HG03196 (cell line): ENCODE measurements around the gene LRRC46.

ENCODE experiments used
- ATAC-seq: cut with Tn5 transposase; IDR thresholded peaks from one replicate; pipeline ENCODE4 v1.9.1; 2021; ENCODE audit not compliant: unreplicated experiment

Gene LRRC46

GRCh38 chr17:47808830-47809480 lies 22.5 kb upstream of the LRRC46 start:
- ATAC-seq = no peak

DNA sequence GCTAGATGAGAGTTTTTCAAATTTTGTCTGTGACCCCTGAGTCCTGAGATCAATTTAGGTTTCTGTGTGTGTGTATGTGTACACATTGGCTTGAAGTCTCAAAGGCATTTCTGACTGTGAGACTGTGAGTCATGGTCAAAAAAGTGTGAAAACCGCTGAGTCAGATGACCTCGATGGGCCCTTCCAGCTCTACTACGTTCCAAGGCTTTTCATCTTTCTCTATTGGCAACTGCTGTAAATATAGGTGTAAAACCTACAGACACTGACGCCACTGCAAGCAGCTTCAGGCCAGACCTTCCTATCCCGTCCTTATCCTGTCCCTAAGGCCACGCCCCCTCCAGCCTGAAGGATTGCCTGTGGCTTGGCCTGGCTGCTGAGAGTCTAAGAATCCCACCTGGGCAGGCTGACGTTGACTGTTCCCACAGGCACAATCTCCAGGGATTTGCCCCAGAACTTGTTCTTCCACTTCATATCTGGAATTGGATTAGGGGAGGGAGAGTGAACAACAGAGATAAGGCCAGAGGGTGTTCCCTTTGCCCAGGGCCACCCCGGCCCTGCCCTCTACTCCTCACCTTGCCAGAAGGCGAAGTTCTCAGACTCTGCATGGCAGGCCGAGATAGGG lies 21.2 kb upstream of the LRRC46 start:
- no peak for ATAC-seq

DNA sequence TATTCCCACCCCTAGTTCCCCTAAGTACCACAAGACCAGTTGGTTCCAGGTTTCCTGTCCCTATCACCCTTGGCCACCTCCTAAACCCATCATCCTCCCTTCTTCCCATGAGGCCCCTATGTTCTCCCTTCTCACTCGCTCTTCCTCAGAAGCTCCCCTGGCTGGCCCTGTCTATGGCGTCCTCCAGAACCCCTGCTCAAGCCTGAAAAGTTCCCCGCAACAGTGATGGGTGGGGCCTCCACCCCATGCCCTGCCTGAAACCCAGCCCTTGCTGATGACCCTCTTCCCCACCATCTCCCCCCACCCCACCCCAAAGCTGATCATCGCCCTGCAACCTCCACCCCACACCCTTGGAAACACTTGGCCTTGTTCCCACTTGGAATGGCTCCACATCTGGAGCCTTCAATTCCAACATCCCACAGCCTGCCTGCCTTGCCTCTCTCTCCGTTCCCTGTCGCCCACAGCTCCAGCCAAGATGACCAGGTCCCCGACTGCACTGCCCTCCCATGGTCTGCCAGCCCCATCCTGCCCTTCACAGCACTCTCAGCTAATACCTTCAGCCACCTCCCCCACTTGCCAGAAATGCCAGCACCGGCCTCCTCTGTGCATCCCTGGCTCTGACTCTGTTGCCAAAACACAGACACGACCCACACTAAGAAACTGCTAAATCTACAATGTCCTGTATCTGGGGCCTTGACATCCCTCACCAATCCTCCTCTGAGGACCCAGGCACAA lies 20.4 kb upstream of the LRRC46 start:
- no peak for ATAC-seq

- ATAC-seq = no peak
Observed at GRCh38 chr17:47811709-47812108, 19.8 kb upstream of the LRRC46 start.

DNA sequence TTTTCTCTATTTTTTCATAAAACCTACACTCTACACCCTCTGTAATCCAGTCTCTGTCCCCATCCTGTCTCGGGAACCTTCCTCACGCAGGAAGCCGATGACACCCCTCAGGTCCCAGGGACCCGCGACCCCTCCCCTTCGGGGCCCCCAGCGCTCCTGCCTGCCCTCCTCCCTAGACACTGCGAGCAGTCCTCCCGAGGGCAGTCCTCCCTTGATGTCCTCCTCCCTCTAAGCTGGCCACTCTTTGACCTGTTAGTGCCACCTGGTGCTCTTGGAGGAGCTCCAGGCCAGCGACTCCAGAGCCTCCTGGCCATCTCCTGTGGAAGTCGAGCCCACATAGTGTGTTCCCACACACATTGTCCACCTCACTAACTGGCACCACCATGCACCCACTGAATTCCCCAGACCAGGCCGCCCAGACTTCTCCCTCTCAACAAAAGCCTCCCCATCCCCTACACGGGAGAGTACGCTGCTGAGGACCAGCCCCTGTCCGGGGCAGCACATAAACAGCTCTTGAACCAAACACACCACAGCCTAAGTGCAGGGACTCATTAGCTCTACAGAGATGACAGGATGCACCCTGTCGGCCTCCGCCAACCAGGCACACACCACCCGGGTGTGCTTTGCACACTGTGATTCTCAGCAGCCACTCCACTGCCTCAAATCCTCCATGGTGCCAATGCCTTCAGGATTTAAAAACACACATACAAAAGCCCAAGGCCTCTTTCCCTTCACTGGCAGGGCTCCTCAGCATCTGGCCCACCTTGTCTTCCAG lies 19.1 kb upstream of the LRRC46 start:
- ATAC-seq = no peak

DNA sequence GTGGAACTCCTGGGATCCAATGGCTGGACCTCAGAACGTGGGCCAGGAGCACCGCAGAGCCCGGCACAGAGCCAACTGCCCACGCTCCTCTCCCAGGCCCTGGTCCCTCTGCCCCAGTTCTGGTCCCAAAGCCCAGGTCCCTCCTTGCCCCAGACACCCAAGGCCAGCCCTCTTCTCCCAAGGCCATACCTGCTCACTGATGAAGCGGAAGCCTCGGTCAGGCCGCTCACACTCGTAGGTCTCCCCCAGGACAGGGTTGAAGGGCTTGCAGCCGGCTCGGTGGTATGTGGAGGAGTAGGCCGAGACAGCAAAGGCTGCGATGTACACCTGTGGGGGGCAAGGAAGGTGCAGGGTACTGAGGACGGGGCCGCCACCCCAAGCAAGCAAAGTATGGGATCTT lies 18.4 kb upstream of the LRRC46 start:
- ATAC-seq = no peak

DNA sequence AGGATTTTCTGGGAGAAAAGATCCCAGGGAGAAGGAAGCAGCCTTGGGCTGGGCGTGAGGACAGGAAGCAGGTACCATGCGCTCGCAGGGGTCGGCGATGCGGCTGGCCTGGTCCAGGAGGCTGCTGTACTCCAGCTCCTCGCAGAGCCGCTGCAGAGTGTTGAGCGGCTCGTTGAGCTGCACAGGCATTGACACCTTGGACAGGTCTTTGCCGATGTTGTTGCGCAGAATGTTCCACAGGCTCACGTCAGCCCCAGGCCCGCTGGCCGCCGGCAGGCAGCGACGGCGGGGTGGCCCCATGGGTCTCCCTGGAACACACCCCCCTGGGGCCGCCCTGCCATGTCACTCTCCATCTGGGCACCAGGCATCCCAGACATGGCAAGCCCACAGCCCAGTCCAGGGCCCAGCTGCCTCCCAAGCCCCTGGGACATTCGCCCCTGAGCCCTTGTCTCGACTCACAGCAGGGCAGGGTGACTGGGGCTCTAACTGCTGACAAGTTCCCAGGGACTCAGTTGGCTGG lies 17.9 kb upstream of the LRRC46 start:
- no peak for ATAC-seq

GRCh38 chr17:47815106-47815918 lies 16.2 kb upstream of the LRRC46 start:
- ATAC-seq = no peak

- no peak for ATAC-seq
Observed at GRCh38 chr17:47816111-47816735, 15.2 kb upstream of the LRRC46 start.

DNA sequence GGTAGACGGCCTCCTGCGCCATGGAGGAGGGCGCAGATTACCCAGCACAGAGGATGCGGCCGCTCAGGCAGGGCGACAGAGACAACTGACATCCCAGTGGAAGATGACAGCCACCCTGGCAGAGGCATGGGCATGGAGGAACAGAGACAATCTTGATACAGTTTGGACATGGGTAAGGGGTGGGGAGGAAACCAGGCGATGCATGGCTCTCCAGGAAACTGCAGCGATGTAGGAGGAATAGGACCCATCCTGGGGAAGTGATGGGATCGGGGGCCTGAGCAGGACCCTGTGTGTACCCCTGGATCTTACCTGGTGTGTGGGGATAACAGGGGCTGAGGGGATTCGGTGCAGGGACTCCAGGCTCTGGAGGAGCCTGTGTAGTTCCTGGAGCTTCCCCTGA lies 14.5 kb upstream of the LRRC46 start:
- no peak for ATAC-seq

GRCh38 chr17:47818002-47818695 lies 13.3 kb upstream of the LRRC46 start:
- no peak for ATAC-seq

- ATAC-seq = no peak
Observed at GRCh38 chr17:47819475-47819874, 12.0 kb upstream of the LRRC46 start.

DNA sequence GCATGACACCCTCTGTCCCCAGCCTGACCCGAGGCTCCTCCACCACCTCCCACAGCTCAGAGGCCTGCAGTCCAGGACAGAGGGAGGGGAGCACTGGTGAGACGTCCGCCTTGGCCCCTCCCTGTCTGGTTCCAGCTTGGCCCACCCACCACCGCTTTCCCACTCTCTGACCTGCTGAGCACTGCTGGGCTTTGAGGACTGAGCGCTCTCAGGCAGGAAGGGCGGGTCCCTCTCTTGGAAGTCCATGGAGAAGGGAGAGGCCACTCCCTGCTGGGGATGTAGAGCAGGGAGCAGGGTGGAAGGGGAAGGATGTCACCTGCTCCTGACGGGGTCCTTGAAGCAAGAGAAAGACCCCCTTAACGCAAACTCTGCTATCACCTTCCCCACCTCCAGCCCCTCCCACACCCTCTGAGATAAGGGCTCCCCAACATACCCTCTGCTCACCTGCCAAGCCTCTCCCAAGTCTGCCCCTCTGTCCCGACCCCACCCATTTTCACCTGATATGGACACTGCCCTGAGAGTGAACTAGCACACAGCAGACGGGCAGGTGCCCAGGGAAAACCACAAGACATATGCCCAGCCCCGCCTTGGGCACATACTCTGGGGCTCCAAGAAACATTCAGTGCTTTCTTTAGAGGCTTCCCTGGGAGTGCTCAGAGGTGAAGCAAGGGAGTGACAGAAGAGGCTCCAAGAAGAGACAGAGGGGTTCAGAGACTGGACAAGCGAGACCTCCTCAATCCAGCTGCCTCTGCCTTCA lies 11.3 kb upstream of the LRRC46 start:
- no peak for ATAC-seq

- ATAC-seq = no peak
Observed at GRCh38 chr17:47821031-47821423, 10.4 kb upstream of the LRRC46 start.

DNA sequence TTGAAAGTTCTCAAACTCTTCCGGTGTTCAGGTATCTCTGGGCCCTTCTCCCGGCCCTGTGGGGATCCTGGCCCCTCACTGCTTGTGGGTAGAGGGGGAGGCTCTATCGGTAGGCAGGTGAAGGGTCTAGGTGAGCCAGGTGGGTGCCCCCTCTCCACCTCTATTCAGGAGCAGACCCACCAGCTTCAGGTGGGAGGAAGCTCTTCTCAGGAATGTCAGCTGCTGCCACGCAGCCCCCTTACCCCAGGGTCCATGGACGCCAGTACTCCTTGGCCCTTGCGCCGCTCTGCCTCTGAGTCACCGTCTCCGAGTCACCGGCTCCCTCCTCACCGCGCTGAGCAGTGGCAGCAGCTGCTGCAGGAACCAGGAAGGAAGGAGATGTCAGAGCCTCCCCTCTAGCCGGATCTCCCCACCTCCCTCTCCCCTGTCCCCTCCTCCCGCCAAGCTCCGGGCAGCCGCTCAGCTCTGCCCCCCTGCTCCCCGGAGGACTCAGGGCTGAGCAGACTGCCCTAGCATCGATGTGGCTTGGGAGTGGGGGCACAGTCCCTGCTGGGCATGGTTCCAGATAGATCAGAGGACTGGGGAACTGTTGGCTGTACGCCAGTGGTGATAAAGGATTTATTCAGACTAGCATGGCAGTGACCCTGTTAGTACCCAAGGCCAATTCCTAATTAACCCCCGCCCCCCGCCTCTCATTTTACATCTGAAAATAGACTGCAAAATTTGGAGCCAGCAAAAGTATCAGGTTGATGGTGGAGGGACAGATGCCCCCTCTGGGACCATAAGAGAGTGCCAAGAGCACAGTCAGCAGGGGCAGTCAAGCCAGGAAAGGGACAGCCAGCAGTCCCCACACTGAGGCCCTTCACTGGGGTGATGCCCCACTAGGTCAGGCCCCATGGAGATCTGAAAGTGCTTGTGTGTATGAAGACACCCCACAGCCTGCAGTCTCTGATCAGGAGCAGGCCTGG lies 9.8 kb upstream of the LRRC46 start, which contains the start of gene OSBPL7:
Gene OSBPL7, minus strand, starts transcription at position 371 of the 968 bp plus-strand sequence. CDS start 1,516 bp downstream, outside the sequence.
- ATAC-seq = peak; percentile 78

DNA sequence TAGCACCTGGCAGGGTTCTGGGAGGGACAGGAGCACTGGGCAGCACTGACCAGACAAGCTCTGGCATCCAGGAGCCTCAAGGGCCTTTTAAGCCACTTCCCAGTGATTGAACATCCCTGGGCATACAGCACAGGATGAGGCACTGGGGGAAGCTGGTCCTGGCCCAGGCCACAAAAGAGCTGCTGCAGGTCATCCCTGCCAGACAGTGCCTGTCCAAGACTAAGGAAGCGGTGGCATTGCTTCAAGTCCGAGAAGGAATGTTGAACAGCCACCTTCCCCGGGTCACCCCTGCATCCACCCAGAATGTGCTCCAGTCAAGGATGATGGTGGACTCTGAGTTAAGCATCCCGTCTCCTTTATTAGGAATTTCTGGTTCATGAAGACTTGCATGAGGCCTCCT lies 8.7 kb upstream of the LRRC46 start:
- ATAC-seq = no peak

DNA sequence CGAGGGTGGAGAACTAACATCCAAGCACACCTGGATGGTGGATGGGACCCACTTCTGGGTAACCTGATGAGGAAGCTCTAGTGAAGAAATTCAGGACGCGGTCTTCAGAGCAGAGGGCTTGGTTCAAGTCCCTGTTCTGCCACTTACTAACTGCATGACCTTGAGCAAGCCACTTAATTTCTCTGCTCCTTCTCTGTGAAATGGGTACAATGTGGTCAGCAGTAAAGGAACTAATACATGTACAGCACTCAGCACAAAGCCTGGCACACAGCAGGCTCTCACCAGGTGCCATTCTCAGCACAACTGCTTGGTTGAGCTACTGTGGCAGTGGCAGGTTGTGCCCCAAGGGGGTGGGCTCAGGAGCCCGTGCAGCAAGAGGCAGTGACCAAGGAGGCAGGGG lies 8.0 kb upstream of the LRRC46 start:
- no peak for ATAC-seq
